Progenitor cell of endocrine pancreas (in vitro differentiated cells): ENCODE data around the gene COL5A2. TPM values are rescaled to one million over a fixed set of nuclear protein-coding genes. Genes with fewer than 3 reads are reported as not detected.

ENCODE experiments used
- DNase-seq: peaks from one replicate; pipeline ENCODE4 v3.0.0; 2021; ENCODE audit warnings: low spot score; ENCODE audit not compliant: unreplicated experiment
- H3K27ac Mint-ChIP-seq: 2 replicates; pipeline ENCODE4 v1.8.0; 2021; ENCODE audit warnings: mild to moderate bottlenecking, moderate library complexity, mixed read lengths
- H3K27me3 Mint-ChIP-seq: 2 replicates; pipeline ENCODE4 v1.8.0; 2021; ENCODE audit warnings: mixed read lengths
- H3K36me3 Mint-ChIP-seq: 2 replicates; pipeline ENCODE4 v1.8.0; 2022; ENCODE audit warnings: mixed read lengths; ENCODE audit not compliant: insufficient read depth
- H3K4me1 Mint-ChIP-seq: 2 replicates; pipeline ENCODE4 v1.8.0; 2021; ENCODE audit warnings: low read depth, mixed read lengths
- H3K4me3 Mint-ChIP-seq: 2 replicates; pipeline ENCODE4 v1.8.0; 2021; ENCODE audit warnings: low read depth, mild to moderate bottlenecking, moderate library complexity, mixed read lengths
- H3K9me3 Mint-ChIP-seq: 2 replicates; pipeline ENCODE4 v1.8.0; 2021; ENCODE audit warnings: low read depth, mixed read lengths
- total RNA-seq: library from RNA; stranded (reverse); gene quantifications from 2 replicates; pipeline ENCODE4 v1.2.1, GENCODE V29; 2021
- TF ChIP-seq, protein P1 (sequence below): fragments of 200-600 bp; sonication (generic); IDR thresholded peaks from one replicate; pipeline ENCODE4 v1.5.0; 2021; ENCODE audit warnings: antibody characterized with exemption, mild to moderate bottlenecking; ENCODE audit not compliant: unreplicated experiment

COL5A2 gene
- total RNA-seq, 1 donor from 2014 or later, result 4.5 TPM

GRCh38 chr2:189056200-189057106 is 123.1 kb downstream of the COL5A2 start:
- no peaks in the 10 kb centered on the region for H3K9me3 Mint-ChIP-seq
- no peak for DNase-seq
- TF ChIP-seq, protein P1, sequence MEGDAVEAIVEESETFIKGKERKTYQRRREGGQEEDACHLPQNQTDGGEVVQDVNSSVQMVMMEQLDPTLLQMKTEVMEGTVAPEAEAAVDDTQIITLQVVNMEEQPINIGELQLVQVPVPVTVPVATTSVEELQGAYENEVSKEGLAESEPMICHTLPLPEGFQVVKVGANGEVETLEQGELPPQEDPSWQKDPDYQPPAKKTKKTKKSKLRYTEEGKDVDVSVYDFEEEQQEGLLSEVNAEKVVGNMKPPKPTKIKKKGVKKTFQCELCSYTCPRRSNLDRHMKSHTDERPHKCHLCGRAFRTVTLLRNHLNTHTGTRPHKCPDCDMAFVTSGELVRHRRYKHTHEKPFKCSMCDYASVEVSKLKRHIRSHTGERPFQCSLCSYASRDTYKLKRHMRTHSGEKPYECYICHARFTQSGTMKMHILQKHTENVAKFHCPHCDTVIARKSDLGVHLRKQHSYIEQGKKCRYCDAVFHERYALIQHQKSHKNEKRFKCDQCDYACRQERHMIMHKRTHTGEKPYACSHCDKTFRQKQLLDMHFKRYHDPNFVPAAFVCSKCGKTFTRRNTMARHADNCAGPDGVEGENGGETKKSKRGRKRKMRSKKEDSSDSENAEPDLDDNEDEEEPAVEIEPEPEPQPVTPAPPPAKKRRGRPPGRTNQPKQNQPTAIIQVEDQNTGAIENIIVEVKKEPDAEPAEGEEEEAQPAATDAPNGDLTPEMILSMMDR, result no peak
- no peaks in the 10 kb centered on the region for H3K36me3 Mint-ChIP-seq
- H3K27ac Mint-ChIP-seq, result no peak overlapping the region
- H3K4me3 Mint-ChIP-seq, result no peak overlapping the region
- no peaks in the 10 kb centered on the region for H3K27me3 Mint-ChIP-seq
- H3K4me1 Mint-ChIP-seq, result no peaks in the 10 kb centered on the region

DNA sequence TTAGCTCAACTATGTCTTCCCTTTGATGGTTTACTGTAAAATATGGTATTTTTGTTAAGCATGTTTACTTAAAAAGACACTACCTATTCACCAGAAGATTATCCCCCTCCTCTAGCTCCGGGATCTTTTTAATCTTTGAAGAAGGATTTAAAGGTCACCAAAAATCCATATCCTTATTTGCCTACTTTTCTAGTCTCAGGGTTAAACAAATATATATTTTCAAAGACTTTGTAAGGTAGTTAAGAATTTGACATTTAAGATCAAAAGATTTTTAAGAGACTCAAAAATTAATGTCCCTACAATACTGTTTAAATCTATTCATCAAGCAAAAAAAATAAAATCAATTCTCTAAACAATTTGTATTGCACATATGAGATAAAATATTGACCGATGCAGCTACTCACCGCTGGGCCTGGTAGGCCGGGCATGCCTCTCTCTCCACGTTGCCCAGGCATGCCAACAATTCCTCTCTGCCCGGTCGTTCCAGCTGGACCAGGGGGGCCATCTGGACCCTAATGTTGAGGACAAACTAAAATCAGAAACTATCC is 129.3 kb downstream of the COL5A2 start:
- peaks cover 6% of the 10 kb centered on the region for H3K4me1 Mint-ChIP-seq
- TF ChIP-seq, protein P1, result no peak
- no peaks in the 10 kb centered on the region for H3K9me3 Mint-ChIP-seq
- H3K27ac Mint-ChIP-seq, result no peak overlapping the region
- no peaks in the 10 kb centered on the region for H3K36me3 Mint-ChIP-seq
- H3K27me3 Mint-ChIP-seq, result peaks cover 7% of the 10 kb centered on the region
- no peak overlapping the region for H3K4me3 Mint-ChIP-seq
- DNase-seq, result no peak

DNA sequence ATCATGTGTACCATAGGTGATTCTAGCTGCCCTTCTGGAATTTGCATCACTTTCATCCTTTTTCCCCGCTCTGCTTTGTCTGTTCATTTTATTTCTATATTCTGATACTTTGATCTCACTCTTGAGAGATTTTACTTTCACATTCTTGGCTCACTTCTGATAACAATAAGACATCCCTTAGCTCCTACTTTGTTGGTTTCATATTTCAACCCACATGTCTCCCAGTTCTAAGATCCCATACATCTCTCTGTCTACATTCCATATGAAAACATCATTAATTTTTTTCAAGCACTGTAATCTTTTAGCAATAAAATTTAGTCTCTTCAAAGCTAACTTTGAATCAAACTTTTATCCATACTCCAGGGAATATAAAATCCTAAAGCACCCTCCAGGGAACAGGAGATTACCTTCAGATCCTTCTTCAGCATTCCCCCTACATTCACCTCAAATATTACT is 129.8 kb downstream of the COL5A2 start:
- Mint-ChIP-seq H3K36me3 (no peaks in the 10 kb centered on the region), H3K27me3 (peaks cover 7% of the 10 kb centered on the region), H3K4me3 (no peak overlapping the region), H3K9me3 (no peaks in the 10 kb centered on the region), H3K27ac (peak overlapping the region; percentile 5), H3K4me1 (peaks cover 6% of the 10 kb centered on the region)
- TF ChIP-seq, protein P1, result no peak
- no peak for DNase-seq

GRCh38 chr2:189048189-189048588 is 131.4 kb downstream of the COL5A2 start:
- H3K4me3 Mint-ChIP-seq, result no peak overlapping the region
- peaks cover 6% of the 10 kb centered on the region for H3K4me1 Mint-ChIP-seq
- H3K27ac Mint-ChIP-seq, result no peak overlapping the region
- no peak for DNase-seq
- peaks cover 7% of the 10 kb centered on the region for H3K27me3 Mint-ChIP-seq
- TF ChIP-seq, protein P1, result no peak
- no peaks in the 10 kb centered on the region for H3K9me3 Mint-ChIP-seq
- no peaks in the 10 kb centered on the region for H3K36me3 Mint-ChIP-seq

- Mint-ChIP-seq H3K9me3 (no peaks in the 10 kb centered on the region), H3K27me3 (peaks cover 7% of the 10 kb centered on the region), H3K4me1 (peaks cover 6% of the 10 kb centered on the region), H3K36me3 (no peaks in the 10 kb centered on the region), H3K27ac (no peak overlapping the region), H3K4me3 (no peak overlapping the region)
- DNase-seq, result no peak
- TF ChIP-seq, protein P1, result no peak
Observed at GRCh38 chr2:189047171-189047888, 132.2 kb downstream of the COL5A2 start.
